ENCODE results near the gene MTRF1.

The MTRF1 gene

DNA sequence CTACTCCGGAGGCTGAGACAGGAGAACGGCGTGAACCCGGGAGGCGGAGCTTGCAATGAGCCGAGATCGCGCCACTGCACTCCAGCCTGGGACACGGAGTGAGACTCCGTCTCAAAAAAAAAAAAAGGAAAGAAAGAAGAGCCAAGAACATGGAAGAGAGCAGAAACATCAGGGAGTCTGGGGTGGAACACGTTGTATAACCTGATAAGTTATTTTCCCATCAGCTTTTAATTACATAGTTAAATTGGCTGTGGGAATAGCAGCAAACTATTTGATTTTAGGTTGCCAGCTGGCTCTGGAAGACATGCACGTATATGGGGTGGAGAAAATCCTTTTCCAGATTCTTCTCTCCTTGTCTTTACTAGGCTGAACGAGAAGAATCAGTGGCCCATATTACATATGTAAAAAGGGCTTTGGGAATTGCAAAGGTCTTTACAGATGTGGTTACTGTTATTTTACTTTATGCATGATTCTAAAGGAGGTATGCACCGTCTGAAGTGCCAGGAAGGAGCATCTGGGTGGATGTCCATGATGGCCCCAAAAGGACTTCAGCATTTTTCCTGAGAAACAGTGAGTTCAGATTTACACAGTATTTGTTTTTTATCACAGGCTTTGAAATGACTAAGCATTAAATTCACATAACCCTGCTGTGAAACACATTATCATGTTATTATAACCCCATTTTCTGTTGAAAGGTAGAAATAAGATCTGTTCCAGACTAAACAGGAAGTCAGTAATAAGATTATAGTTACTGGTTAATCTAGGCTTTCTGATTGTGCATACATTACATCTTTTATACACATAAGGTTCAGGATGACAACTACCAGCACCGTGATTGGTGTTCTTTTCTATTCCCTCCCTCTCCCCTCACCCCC lies 43.1 kb upstream of the MTRF1 start:
- Histone ChIP-seq H3K4me3 (ENCODE audit: low read depth, low read length) (no peak overlapping the region), H3K27ac (ENCODE audit: extremely low read depth, low read depth, low read length) (no peak overlapping the region), H3K36me3 (ENCODE audit: control insufficient read depth in 2 of 2, insufficient read depth in 1 of 2, low read length in 2 of 2) (no peaks in the 10 kb centered on the region), H3K4me1 (ENCODE audit: control insufficient read depth, insufficient read depth, low read length) (no peaks in the 10 kb centered on the region), H3K9me3 (ENCODE audit: control insufficient read depth, insufficient read depth, low read depth, low read length) (no peaks in the 10 kb centered on the region)
- TF ChIP-seq ZNF629 (tag by site-specific recombination; IDR thresholded peaks at IDR 0.05) (0 out of 2 replicates have a peak, but pooled peaks have one; percentile 25), ZNF223 (tag by site-specific recombination; IDR thresholded peaks at IDR 0.05) (no peak), ZNF777 (tag by site-specific recombination; IDR thresholded peaks at IDR 0.05; ENCODE audit: borderline replicate concordance) (no peak), ZBTB8A (tag by site-specific recombination; IDR thresholded peaks at IDR 0.05) (peak; percentile 48; the same call in 1 of the 2 replicates), OSR2 (tag by site-specific recombination; IDR thresholded peaks at IDR 0.05) (peak; percentile 44; the same call in 1 of the 2 replicates), FEZF1 (tag by site-specific recombination; IDR thresholded peaks at IDR 0.05) (peak; percentile 88), ZNF843 (tag by site-specific recombination; IDR thresholded peaks at IDR 0.05) (peak; percentile 22; the same call in 1 of the 2 replicates), SP7 (tag by site-specific recombination; IDR thresholded peaks at IDR 0.05) (0 out of 2 replicates have a peak, but pooled peaks have one; percentile 29), ZFP37 (tag by site-specific recombination; IDR thresholded peaks at IDR 0.05) (no peak), PRDM6 (tag by site-specific recombination; IDR thresholded peaks at IDR 0.05) (peak; percentile 81)
- CTCF ChIA-PET = no interaction called here
- POLR2A ChIA-PET = no interaction called here

- Histone ChIP-seq H3K27ac (ENCODE audit: extremely low read depth, low read depth, low read length) (no peak overlapping the region), H3K9me3 (ENCODE audit: control insufficient read depth, insufficient read depth, low read depth, low read length) (no peaks in the 10 kb centered on the region), H3K36me3 (ENCODE audit: control insufficient read depth in 2 of 2, insufficient read depth in 1 of 2, low read length in 2 of 2) (no peaks in the 10 kb centered on the region), H3K4me1 (ENCODE audit: control insufficient read depth, insufficient read depth, low read length) (no peaks in the 10 kb centered on the region), H3K4me3 (ENCODE audit: low read depth, low read length) (no peak overlapping the region)
- TF ChIP-seq ZSCAN16 (tag by site-specific recombination; IDR thresholded peaks at IDR 0.05) = no peak
- TF ChIP-seq ZNF707 (tag by site-specific recombination; IDR thresholded peaks at IDR 0.05) = no peak
- TF ChIP-seq ZNF169 (tag by site-specific recombination; IDR thresholded peaks at IDR 0.05) = no peak
- no peak for TF ChIP-seq ZNF423 (tag by site-specific recombination; IDR thresholded peaks at IDR 0.05)
- no peak for TF ChIP-seq YY2 (tag by site-specific recombination; IDR thresholded peaks at IDR 0.05)
- TF ChIP-seq ZNF561 (tag by site-specific recombination; IDR thresholded peaks at IDR 0.05; ENCODE audit: borderline replicate concordance) = no peak
- TF ChIP-seq, protein P1, sequence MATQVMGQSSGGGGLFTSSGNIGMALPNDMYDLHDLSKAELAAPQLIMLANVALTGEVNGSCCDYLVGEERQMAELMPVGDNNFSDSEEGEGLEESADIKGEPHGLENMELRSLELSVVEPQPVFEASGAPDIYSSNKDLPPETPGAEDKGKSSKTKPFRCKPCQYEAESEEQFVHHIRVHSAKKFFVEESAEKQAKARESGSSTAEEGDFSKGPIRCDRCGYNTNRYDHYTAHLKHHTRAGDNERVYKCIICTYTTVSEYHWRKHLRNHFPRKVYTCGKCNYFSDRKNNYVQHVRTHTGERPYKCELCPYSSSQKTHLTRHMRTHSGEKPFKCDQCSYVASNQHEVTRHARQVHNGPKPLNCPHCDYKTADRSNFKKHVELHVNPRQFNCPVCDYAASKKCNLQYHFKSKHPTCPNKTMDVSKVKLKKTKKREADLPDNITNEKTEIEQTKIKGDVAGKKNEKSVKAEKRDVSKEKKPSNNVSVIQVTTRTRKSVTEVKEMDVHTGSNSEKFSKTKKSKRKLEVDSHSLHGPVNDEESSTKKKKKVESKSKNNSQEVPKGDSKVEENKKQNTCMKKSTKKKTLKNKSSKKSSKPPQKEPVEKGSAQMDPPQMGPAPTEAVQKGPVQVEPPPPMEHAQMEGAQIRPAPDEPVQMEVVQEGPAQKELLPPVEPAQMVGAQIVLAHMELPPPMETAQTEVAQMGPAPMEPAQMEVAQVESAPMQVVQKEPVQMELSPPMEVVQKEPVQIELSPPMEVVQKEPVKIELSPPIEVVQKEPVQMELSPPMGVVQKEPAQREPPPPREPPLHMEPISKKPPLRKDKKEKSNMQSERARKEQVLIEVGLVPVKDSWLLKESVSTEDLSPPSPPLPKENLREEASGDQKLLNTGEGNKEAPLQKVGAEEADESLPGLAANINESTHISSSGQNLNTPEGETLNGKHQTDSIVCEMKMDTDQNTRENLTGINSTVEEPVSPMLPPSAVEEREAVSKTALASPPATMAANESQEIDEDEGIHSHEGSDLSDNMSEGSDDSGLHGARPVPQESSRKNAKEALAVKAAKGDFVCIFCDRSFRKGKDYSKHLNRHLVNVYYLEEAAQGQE (tag by site-specific recombination; IDR thresholded peaks at IDR 0.05) = no peak
- no peak for TF ChIP-seq ZNF362 (tag by site-specific recombination; IDR thresholded peaks at IDR 0.05)
- TF ChIP-seq, protein P2, sequence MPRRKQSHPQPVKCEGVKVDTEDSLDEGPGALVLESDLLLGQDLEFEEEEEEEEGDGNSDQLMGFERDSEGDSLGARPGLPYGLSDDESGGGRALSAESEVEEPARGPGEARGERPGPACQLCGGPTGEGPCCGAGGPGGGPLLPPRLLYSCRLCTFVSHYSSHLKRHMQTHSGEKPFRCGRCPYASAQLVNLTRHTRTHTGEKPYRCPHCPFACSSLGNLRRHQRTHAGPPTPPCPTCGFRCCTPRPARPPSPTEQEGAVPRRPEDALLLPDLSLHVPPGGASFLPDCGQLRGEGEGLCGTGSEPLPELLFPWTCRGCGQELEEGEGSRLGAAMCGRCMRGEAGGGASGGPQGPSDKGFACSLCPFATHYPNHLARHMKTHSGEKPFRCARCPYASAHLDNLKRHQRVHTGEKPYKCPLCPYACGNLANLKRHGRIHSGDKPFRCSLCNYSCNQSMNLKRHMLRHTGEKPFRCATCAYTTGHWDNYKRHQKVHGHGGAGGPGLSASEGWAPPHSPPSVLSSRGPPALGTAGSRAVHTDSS (tag by site-specific recombination; IDR thresholded peaks at IDR 0.05) = no peak
- TF ChIP-seq ZNF132 (tag by site-specific recombination; IDR thresholded peaks at IDR 0.05; ENCODE audit: borderline replicate concordance) = no peak
- ChIA-PET CTCF (no interaction called here), POLR2A (no interaction called here)
Measured at GRCh38 chr13:41304551-41304950, 41.2 kb upstream of the MTRF1 start.

Data from HEK293 (cell line).